Endothelial cell of umbilical vein (primary cell): ENCODE data around the gene ANKMY1.

Source experiments
- FOS ChIP-seq: IDR thresholded peaks from 2 replicates; pipeline ENCODE4 v1.6.1; 2011; ENCODE audit warnings: mild to moderate bottlenecking, low read length, moderate library complexity, borderline replicate concordance; ENCODE audit not compliant: insufficient read depth
- POLR2AphosphoS5 ChIP-seq: IDR thresholded peaks from 2 replicates; pipeline ENCODE4 v1.6.1; 2012; ENCODE audit warnings: low read depth, mild to moderate bottlenecking, control low read depth, low read length, moderate library complexity; ENCODE audit not compliant: insufficient read depth

GRCh38 chr2:240464514-240465241 is 93.1 kb downstream of the ANKMY1 start:
- TF ChIP-seq POLR2AphosphoS5 (no peak), FOS (no peak)
